GM23338 (cell line): ENCODE results near the gene ELOVL6. TPM values are rescaled to one million over a fixed set of nuclear protein-coding genes. Genes with fewer than 3 reads are reported as not detected.

ENCODE experiments used
- ATAC-seq: fragments of 200-7000 bp; cut with Tn5 transposase; 3 replicates; pipeline ENCODE4 v1.9.1; 2020
- DNase-seq: peaks from one replicate; pipeline ENCODE4 v3.0.0-alpha.2; 2015; ENCODE audit warnings: low spot score
- H2AFZ ChIP-seq: fragments of 200-600 bp; sonication (generic); 2 replicates; pipeline ENCODE4 v1.8.0; 2016; ENCODE audit warnings: antibody characterized with exemption, mild to moderate bottlenecking, moderate library complexity
- H3F3A ChIP-seq: fragments of 200-600 bp; sonication (generic); replicated peaks from 2 replicates; pipeline ENCODE4 v1.8.0; 2017; ENCODE audit warnings: antibody characterized with exemption, mixed run types, low read depth
- H3K27ac ChIP-seq: fragments of 200-600 bp; sonication (generic); 2 replicates; pipeline ENCODE4 v1.6.1; 2016; ENCODE audit warnings: low read depth
- H3K27me3 ChIP-seq: fragments of 200-600 bp; sonication (generic); 2 replicates; pipeline ENCODE4 v1.8.0; 2016; ENCODE audit warnings: mild to moderate bottlenecking, mixed run types, moderate library complexity; ENCODE audit not compliant: insufficient read depth
- H3K36me3 ChIP-seq: fragments of 200-600 bp; sonication (generic); 2 replicates; pipeline ENCODE4 v1.8.0; 2016; ENCODE audit warnings: mild to moderate bottlenecking; ENCODE audit not compliant: insufficient read depth
- H3K4me1 ChIP-seq: fragments of 200-600 bp; sonication (generic); 2 replicates; pipeline ENCODE4 v1.8.0; 2016; ENCODE audit warnings: mild to moderate bottlenecking, moderate library complexity; ENCODE audit not compliant: insufficient read depth
- H3K4me2 ChIP-seq: fragments of 200-600 bp; sonication (generic); 2 replicates; pipeline ENCODE4 v1.7.1; 2017; ENCODE audit warnings: mixed run types
- H3K4me3 ChIP-seq: fragments of 200-600 bp; sonication (generic); 2 replicates; pipeline ENCODE4 v1.6.1; 2016; ENCODE audit warnings: mixed run types
- H3K79me2 ChIP-seq: fragments of 200-600 bp; sonication (generic); replicated peaks from 2 replicates; pipeline ENCODE4 v1.8.0; 2017; ENCODE audit warnings: mild to moderate bottlenecking; ENCODE audit not compliant: insufficient read depth
- H3K9me2 ChIP-seq: fragments of 200-600 bp; sonication (generic); 2 replicates; pipeline ENCODE4 v1.8.0; 2017; ENCODE audit not compliant: insufficient read depth
- H4K20me1 ChIP-seq: fragments of 200-600 bp; sonication (generic); replicated peaks from 2 replicates; pipeline ENCODE4 v1.8.0; 2017; ENCODE audit warnings: mild to moderate bottlenecking; ENCODE audit not compliant: insufficient read depth
- H3K27ac Mint-ChIP-seq: 2 replicates; pipeline ENCODE4 v1.8.0; 2020; ENCODE audit warnings: inconsistent platforms, mild to moderate bottlenecking, moderate library complexity, mixed read lengths
- H3K27me3 Mint-ChIP-seq: 3 replicates; pipeline ENCODE4 v1.8.0; 2022; ENCODE audit warnings: low read depth, mild to moderate bottlenecking, moderate library complexity, mixed read lengths, inconsistent platforms; ENCODE audit not compliant: insufficient read depth, poor library complexity
- H3K36me3 Mint-ChIP-seq: 3 replicates; pipeline ENCODE4 v1.8.0; 2021; ENCODE audit warnings: low read depth, mild to moderate bottlenecking, inconsistent platforms, moderate library complexity, mixed read lengths
- H3K4me1 Mint-ChIP-seq: 3 replicates; pipeline ENCODE4 v1.8.0; 2020; ENCODE audit warnings: mild to moderate bottlenecking, inconsistent platforms, mixed read lengths
- H3K4me3 Mint-ChIP-seq: 3 replicates; pipeline ENCODE4 v1.8.0; 2021; ENCODE audit warnings: moderate library complexity, mild to moderate bottlenecking, inconsistent platforms, mixed read lengths
- H3K9me3 Mint-ChIP-seq: 3 replicates; pipeline ENCODE4 v1.8.0; 2020; ENCODE audit warnings: moderate library complexity, mild to moderate bottlenecking, inconsistent platforms, mixed read lengths
- CTCF ChIP-seq, 2 experiments: fragments of 200-600 bp in 1 of 2; sonication (generic) in 1 of 2; conservative IDR thresholded peaks; 2 replicates each; pipeline versions ENCODE4 v1.5.1 to v1.6.1; 2016 to 2017; ENCODE audit warnings: antibody characterized with exemption in 2 of 2, low read depth in 2 of 2, mild to moderate bottlenecking in 2 of 2, moderate library complexity in 1 of 2
- POLR2AphosphoS5 ChIP-seq: IDR thresholded peaks from 2 replicates; pipeline ENCODE4 v1.6.1; 2016; ENCODE audit warnings: antibody characterized with exemption, low read depth
- ZNF114 ChIP-seq: fragments of 250-450 bp; sonication (Bioruptor Pico); IDR thresholded peaks from 2 replicates; pipeline ENCODE4 v1.5.0; 2020; ENCODE audit warnings: mild to moderate bottlenecking, moderate library complexity
- ZNF462 ChIP-seq: fragments of 250-450 bp; sonication (Bioruptor Pico); IDR thresholded peaks from 2 replicates; pipeline ENCODE4 v1.5.0; 2020; ENCODE audit warnings: mild to moderate bottlenecking, moderate library complexity
- polyA plus RNA-seq: library from polyadenylated mRNA; unstranded; fragments of >200 nt; fragmentation: Nextera tagmentation; extraction: Ambion mirVana; gene quantifications from 2 replicates; pipeline ENCODE4 v1.2.1, GENCODE V29; 2016
- total RNA-seq: library from RNA; depleted of rRNA; stranded (reverse); fragments of >200 nt; shearing (Covaris generic); gene quantifications from 2 replicates; pipeline ENCODE4 v1.2.3, GENCODE V29; 2014

ELOVL6 gene
- total and polyA plus RNA-seq, 2 experiments from 2014 or later = 82.7 to 89.5 TPM

GRCh38 chr4:110020646-110021443, 177.6 kb downstream of the ELOVL6 start (continued):
- TF ChIP-seq ZNF462 (CRISPR knock-in tag) = no peak
- no peak for TF ChIP-seq ZNF114 (CRISPR knock-in tag)
- no peak for TF ChIP-seq CTCF (conservative IDR thresholded peaks at IDR 0.05; ENCODE audit: low read depth in 2 of 2)
- TF ChIP-seq POLR2AphosphoS5 = no peak

- DNase-seq (peak; percentile 57), ATAC-seq (peak; percentile 43; the same call in 2 of the 3 replicates)
Observed at GRCh38 chr4:110020139-110020538, 178.3 kb downstream of the ELOVL6 start.

More at GRCh38 chr4:110020139-110020538, 178.3 kb downstream of the ELOVL6 start:
- Mint-ChIP-seq H3K4me1 (peaks cover 17% of the 10 kb centered on the region), H3K36me3 (no peaks in the 10 kb centered on the region), H3K4me3 (no peak overlapping the region), H3K9me3 (peaks cover 7% of the 10 kb centered on the region; the same call in 2 of the 3 replicates), H3K27me3 (peaks cover 5% of the 10 kb centered on the region), H3K27ac (peak overlapping the region; percentile 10; the same call in 1 of the 2 replicates)
- no peak overlapping the region for H3K4me3 ChIP-seq
- peaks cover 13% of the 10 kb centered on the region for H3K4me1 ChIP-seq
- H3K79me2 ChIP-seq = no peaks in the 10 kb centered on the region
- TF ChIP-seq ZNF114 (CRISPR knock-in tag) = no peak
- no peaks in the 10 kb centered on the region for H3F3A ChIP-seq
- no peaks in the 10 kb centered on the region for H3K27me3 ChIP-seq
- peak overlapping the region; percentile 28 for H3K4me2 ChIP-seq
- H3K9me2 ChIP-seq = no peaks in the 10 kb centered on the region
- H2AFZ ChIP-seq = no peak overlapping the region; the same call in 1 of the 2 replicates
- H3K36me3 ChIP-seq = no peaks in the 10 kb centered on the region
- H3K27ac ChIP-seq = peak overlapping the region; percentile 60; the same call in 1 of the 2 replicates
- no peaks in the 10 kb centered on the region for H4K20me1 ChIP-seq
